ENCODE data around the gene HECW1.
"Not testable (repeated sequence)": the region's sequence is repeated elsewhere in the genome, so short reads cannot be mapped to it uniquely, and the experiment has no call there.

The HECW1 gene

DNA sequence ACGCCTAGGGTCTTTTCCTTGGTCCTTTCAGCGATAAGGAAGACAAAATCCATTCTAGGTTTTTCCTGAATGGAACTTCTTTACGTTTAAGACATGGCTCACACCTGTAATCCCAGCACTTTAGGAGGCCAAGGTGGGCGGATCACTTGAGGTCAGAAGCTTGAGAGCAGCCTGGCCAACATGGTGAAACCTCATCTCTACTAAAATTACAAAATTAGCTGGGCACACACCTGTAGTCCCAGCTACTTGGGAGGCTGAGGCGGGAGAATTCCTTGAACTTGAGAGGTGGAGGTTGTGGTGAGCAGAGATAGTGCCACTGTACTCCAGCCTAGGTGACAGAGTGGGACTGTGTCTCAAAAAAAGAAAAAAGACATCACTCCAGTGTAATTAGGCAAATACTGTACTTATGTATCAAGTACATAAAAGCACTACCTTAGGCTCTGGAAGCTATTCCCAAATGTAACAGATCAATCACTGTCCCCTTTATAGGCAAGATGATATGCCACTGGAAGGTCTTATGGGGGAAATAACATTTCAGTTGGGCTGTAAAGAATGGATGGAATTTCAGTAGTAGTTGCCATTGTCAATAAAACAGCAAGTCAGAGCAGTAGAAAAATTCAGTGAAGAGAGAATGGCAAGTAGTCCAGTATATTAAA is 476.2 kb downstream of the HECW1 start:
- no peak for DNase-seq

DNA sequence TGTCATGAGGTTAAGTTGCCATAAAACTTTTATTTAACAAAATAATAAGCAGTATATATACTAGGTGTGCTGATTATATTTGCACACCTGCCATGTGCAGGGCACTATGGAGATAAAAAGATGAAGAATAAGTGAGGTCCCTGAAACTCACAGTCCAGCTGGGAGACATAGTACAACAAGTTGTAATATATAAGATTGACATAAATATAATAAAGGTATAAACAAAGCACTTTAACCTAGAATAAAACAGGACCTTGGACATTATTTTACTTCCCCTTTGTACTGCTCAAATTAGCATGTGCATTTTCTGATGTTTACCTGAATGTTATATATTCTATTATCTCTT is 476.7 kb downstream of the HECW1 start:
- no peak for DNase-seq

DNA sequence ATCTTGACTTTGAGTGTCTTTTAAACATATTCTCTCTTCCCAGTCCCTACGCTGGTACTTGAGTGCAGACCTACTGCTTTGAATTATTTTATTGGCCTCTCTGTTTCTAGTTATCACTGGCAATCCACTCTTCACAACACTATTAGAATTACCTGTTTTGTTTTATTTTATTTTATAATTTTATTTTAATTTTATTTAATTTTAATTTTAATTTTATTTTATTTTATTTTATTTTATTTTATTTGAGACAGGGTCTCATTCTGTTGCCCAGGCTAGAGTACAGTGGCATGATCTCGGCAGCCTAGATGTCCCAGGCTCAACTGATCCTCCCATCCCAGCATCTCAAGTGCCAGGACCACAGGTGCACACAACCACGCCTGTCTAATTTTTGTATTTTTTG is 477.3 kb downstream of the HECW1 start:
- DNase-seq: no peak

DNA sequence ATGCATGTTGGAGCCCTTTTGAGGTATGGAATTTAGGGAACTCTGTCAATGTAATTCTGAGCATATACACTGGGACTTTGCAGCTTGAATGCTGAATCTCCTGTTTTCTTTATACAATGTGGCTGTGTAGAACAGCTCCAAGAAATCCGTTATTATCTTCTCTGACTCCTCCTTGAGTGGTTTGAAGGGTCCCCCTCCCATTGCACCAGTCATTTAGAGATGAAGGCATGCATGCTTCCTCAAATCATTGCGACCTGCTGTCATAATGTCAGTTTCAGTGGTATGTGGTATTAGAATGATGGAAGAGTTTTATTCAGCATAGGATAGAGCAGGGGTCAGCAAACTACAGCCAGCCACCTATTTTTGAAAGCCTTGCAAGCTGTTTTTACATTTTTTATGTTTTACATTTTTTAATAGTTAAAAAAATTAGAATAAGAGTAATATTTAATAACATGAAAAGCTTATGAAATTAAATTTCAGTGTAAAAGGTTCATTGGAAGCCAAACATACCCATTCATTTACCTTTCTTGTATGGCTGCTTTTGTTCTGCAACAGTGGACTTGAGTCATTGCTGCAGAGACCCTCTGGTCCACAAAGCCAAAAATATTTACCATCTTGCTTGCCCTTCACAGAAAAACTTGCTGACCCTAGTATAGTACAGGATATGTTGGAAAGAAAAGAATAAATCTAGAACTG is 478.6 kb downstream of the HECW1 start:
- no peak for DNase-seq

DNA sequence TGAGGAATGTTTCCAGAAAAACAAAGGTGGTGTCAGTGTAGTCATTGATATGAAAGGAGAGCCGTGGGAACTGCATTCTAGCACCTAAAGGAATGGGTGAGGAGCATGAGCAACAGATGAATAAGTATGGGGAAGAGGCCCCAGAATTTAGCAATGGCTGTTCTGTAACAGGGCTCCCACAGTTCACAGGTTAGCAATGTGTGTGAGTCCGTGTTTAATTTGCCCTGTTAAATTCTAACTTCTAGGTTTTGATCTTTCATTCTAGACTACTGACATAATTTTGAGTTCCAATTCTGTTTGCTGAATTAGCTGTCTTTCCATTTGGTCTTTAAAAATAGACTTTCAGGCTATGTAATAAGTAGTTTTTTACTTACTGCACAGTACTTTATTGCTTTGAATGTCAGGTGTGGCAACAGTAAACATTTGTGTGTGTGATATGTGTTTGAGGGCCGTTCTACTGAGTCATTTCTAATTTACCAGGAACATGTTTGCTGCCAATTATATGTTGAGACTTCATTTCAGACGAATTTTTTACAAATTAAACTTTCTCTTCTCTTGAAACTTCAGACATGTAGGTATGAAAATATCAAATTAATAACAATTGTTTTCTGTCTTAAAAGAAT is 479.2 kb downstream of the HECW1 start:
- peak; percentile 69 for DNase-seq

DNA sequence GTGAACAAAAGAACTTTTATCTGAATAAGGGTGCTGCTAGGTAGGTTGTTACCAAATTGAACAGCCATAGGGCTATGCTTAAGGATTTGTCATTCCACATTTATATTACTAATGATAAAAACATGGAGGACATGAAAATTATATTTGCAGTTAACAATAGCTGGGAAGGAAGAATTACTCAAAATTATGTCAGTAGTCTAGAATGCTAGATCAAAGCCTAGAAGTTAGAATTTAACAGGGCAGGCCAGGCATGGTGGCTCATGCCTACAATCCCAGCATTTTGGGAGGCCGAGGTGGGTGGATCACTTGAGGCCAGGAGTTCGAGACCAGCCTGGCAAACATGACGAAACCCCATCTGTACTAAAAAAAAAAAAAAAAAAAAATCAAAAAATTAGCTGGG is 479.9 kb downstream of the HECW1 start:
- DNase-seq: no peak

DNA sequence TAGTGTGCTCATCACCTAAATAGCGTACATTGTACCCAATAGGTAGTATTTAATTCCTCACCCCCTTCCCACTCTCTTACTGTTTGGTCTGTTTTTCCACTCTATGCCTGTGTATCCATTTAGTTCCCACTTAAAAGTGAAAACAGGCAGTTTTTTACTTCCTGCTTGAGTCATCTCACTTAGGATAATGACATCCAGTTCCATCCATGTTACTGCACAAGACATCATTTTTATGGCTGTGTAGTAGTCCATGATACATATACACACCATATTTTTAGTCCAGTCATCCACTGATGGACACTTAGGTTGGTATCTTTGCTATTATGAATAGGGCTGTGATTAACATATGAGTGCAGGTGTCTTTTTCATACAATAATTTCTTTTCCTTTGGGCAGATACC is 480.6 kb downstream of the HECW1 start:
- DNase-seq: no peak

DNA sequence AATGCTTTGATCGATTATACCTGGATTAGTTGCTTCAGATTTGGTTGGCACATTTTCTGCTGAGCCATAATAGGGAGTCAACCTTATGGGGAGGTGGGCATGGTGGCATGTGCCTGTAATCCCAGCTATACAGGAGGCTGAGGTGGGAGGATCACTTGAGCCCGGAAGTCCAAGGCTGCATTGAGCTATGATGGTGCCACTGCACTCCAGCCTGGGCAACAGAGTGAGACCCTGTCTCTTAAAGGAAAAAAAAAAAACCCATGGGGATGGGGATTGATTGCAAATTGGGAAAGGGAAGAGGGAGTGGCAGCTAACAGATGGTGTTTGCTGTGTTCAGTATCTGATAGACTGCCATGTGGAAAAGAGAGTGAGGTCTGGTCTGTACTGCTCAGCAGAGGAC is 481.6 kb downstream of the HECW1 start:
- no peak for DNase-seq

DNA sequence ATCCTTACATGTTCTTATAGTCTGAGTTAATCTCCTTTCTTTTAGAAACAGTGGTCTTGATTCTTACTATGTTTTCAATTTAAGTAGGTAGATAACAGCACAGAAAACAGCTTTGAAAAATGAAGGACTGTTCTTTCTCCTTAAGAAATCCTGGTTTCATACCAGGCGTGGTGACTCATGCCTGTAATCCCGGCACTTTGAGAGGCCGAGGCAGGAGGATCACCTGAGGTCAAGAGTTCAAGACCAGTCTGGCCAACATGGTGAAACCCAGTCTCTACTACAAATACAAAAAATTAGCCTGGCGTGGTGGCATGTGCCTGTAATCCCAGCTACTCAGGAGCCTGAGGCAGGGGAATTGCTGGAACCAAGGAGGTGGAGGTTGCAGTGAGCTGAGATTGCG is 484.0 kb downstream of the HECW1 start:
- DNase-seq: not testable (repeated sequence)

DNA sequence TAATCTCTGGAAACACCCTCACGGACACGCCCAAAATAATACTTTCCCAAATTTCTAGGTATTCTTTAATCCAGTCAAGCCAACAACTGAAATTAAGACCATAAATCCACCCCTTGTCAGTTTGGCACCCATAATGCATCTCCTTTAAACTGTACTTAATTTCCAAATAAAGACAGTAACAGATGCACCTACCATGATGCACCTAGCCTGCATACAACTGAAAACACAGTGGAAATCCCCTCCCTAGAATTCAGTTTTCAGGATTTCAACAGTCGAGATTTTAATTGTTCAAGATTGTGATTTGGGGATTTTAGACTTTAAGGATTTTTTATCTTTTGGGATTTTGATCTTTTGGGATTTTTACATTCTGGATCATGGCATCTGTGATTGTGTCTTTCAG is 487.6 kb downstream of the HECW1 start:
- no peak for DNase-seq

DNA sequence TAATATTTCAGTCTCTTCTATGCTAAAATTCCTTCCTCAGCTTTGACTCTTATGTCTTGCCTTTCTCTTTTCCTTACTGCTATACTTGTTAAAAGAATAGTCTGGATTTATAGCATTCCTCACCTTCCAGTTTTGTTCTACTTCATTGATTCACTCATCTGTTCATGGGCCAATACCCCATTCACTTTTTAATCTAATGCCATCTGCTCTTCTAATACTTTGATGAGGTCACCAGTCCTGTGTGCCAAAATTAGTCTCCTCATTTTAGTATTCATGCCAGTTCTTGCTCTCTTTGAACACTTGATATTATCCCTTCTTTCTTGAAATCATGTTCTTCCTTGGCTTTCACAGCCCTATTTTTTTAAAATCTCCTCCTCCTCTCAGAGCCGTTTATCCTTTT is 489.8 kb downstream of the HECW1 start:
- no peak for DNase-seq

DNA sequence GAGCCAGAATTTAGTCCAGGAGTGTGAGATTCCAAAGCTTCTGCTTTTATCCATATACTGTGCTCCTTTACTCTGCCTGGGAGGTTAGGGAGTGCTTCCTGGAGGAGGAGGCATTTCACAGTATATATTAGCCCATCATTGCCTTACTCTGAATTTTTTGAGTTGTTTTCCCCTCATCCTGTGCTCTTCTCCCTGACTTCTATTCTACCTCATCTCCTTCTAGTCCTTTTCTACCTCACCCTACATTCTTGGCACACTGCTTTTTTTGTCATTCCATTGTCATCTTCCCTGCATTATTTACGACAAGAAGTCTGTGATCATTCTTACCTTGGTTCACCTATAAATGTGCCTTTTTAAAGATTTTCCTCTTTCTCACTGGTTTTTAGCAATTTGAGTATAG is 491.8 kb downstream of the HECW1 start:
- no peak for DNase-seq

DNA sequence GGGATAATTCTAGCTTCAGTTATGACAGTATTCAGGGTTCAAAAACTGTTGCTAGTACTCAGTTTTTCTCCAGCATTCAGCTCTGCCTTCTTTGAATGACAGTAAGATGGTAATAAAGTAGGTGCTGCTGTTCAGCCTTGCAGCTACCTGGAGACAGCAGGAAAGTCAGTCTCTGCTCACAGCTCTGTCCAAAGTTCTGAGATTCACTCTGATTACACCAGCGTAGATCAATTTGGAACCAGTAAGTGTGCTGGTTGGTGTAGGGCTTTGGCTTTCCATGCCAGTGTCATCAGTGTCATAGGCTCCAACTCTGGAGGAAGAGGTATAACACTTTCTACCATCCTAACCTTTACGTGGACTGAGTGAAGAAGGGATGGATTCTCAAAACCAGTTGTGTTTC is 496.6 kb downstream of the HECW1 start:
- DNase-seq: no peak

DNA sequence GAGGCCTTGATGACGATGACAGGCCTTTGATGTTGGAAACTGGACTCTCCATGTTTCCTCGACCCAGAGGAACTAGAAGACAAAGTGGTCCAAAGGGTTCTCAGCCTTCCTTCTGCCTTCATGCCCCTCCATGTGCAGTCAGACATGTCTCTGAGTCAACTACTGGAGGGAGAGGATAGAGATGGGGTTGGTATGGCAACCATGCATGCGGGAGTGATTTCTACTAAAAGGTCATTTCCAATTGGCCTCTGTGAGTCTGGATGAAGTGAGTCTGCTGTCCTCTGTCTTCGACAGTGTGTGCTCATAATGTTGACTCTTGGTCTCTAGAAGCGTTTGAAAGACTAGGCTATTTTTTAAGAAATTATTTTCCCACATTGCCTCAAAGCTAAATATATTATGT is 499.7 kb downstream of the HECW1 start:
- DNase-seq: peak; percentile 39

DNA sequence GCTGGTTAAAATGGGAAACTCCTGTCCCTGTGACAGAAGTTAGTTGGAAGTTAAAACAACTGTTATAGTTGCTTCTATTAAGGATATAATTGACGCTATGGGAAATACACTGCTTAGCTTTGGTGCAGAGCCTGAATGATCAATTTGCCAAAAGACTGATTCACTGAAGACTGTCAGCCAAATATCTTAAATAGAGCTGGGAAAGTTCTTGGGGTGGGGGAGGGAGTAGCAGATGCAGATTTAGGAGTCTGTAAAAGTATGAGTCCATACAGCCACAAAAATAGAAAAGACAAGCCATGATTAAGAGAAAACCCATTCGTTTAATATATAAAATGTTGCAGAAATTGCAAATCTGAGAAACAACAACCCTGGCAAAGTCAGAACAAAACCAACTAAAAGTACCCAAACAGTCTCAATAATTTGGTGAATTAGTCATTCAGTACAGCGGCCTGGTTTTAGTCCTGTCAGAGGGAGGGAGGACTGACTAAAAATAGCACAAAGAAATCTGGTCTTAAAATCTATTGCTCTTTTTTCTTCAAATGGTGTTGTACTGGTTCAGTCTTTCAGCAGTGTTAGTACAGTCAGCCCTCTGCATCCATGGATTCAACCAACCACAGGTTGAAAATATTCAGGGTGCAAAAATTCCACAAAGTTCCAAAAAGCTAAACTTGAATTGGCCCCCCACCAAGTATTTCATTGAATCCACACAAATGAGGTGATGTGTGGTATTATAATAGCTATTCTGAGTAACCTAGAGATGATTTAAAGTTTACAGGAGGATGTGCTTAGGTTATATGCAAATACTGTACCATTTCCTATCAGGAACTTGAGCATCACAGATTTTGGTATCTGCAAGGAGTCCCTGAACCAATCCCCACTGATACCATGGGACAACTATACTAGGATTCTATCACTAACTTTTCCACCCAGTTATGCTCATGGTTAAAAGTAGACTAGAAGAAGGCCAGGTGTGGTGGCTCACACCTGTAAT is 500.4 kb downstream of the HECW1 start:
- DNase-seq: peak; percentile 60

Measured in HCEC 1CT (cell line).